ENCODE measurements around the gene TANC1. TPM values are rescaled to one million over a fixed set of nuclear protein-coding genes. Genes with fewer than 3 reads are reported as not detected.

Gene TANC1
- total RNA-seq, 1 donor from 2014 or later: 61.9 TPM

DNA sequence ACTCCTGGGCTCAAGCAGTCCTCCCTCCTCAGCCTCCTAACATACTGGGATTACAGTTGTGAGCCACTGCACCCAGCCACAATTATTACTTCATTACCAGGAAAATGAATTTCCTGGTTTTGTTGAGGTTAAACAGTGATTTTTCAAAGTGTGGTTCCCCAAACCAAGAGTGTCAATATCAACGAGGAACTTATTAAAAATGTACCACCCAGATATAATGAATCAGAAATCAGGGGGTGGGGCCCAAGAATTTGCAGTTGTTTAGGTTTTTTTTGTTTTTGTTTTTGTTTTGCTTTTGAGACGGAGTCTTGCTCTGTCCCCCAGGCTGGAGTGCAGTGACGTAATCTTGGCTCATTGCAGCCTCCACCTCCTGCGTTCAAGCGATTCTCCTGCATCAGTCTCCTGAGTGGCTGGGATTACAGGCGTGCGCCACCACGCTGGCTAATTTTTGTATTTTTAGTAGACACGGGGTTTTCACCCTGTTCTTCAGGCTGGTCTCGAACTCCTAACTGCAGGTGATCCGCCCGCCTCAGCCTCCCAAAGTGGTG, 224.0 kb downstream of the TANC1 start:
- peaks cover 0 to 33% of the 10 kb centered on the region in 2 donors for H3K36me3 ChIP-seq
- no peak for DNase-seq (ENCODE audit: extremely low spot score in 2 of 2)

DNA sequence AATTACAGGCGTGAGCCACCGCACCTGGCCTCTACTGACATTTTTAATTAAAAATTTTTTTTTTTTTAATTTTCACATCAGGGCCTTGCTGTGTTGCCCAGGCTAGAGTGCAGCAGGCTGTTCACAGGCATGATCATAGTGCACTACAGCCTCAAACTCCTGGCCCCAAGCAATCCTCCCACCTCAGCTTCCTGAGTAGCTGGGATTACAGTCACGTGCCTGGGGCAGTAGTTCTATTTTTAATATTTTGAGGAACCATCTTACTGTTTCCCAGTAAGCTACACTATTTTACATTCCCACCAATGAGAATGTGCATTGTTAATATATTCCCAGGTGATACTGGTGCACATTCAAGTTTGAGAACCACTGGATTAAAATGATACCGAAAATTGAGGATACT, 225.4 kb downstream of the TANC1 start:
- no peak for DNase-seq (ENCODE audit: extremely low spot score in 2 of 2)
- no peaks in the 10 kb centered on the region for H3K9me3 ChIP-seq
- H3K4me3 ChIP-seq: no peak overlapping the region
- H3K4me1 ChIP-seq: no peaks in the 10 kb centered on the region
- TF ChIP-seq POLR2A (IDR thresholded peaks at IDR 0.05) (no peak), POLR2AphosphoS5 (IDR thresholded peaks at IDR 0.05; ENCODE audit: insufficient read depth in 1 of 2, low read depth in 1 of 2) (no peak)
- TF ChIP-seq, protein P1, sequence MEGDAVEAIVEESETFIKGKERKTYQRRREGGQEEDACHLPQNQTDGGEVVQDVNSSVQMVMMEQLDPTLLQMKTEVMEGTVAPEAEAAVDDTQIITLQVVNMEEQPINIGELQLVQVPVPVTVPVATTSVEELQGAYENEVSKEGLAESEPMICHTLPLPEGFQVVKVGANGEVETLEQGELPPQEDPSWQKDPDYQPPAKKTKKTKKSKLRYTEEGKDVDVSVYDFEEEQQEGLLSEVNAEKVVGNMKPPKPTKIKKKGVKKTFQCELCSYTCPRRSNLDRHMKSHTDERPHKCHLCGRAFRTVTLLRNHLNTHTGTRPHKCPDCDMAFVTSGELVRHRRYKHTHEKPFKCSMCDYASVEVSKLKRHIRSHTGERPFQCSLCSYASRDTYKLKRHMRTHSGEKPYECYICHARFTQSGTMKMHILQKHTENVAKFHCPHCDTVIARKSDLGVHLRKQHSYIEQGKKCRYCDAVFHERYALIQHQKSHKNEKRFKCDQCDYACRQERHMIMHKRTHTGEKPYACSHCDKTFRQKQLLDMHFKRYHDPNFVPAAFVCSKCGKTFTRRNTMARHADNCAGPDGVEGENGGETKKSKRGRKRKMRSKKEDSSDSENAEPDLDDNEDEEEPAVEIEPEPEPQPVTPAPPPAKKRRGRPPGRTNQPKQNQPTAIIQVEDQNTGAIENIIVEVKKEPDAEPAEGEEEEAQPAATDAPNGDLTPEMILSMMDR (IDR thresholded peaks at IDR 0.05): no peak
- intact Hi-C loops (cut with DNase I): no loop called here
- peaks cover 0 to 45% of the 10 kb centered on the region in 2 donors for H3K36me3 ChIP-seq
- H3K27me3 ChIP-seq: no peaks in the 10 kb centered on the region
- H3K27ac ChIP-seq: no peak overlapping the region

More for the DNA sequence above, 224.0 kb downstream of the TANC1 start:
- Histone ChIP-seq H3K27ac (no peak overlapping the region), H3K4me1 (no peaks in the 10 kb centered on the region), H3K4me3 (no peak overlapping the region), H3K9me3 (no peaks in the 10 kb centered on the region), H3K27me3 (no peaks in the 10 kb centered on the region)
- TF ChIP-seq POLR2AphosphoS5 (IDR thresholded peaks at IDR 0.05; ENCODE audit: insufficient read depth in 1 of 2, low read depth in 1 of 2): no peak
- TF ChIP-seq POLR2A (IDR thresholded peaks at IDR 0.05): no peak
- TF ChIP-seq, protein P1 (IDR thresholded peaks at IDR 0.05): no peak
- intact Hi-C loops (cut with DNase I): no loop called here

DNA sequence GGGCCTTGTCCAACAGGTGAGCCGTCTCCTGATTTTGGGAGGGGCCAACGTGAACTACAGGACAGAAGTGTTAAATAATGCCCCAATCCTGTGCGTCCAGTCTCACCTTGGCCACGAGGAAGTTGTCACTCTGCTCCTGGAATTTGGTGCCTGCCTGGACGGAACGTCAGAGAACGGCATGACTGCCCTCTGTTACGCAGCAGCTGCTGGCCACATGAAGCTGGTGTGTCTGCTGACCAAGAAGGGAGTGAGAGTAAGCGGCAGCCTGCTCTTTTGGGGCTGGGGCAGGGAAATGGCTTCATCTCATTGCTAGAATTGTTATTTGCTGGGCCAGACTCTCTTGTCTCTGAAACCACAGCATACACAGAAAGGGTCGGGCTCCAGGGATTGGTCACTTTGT, 225.8 kb downstream of the TANC1 start:
- intact Hi-C loops (cut with DNase I): no loop called here
- DNase-seq (ENCODE audit: extremely low spot score in 2 of 2): no peak
- TF ChIP-seq POLR2AphosphoS5 (IDR thresholded peaks at IDR 0.05; ENCODE audit: insufficient read depth in 1 of 2, low read depth in 1 of 2) (no peak), POLR2A (IDR thresholded peaks at IDR 0.05) (no peak)
- TF ChIP-seq, protein P1 (IDR thresholded peaks at IDR 0.05): no peak
- no peaks in the 10 kb centered on the region for H3K27me3 ChIP-seq
- no peak overlapping the region for H3K4me3 ChIP-seq
- H3K9me3 ChIP-seq: no peaks in the 10 kb centered on the region
- no peak overlapping the region for H3K27ac ChIP-seq
- H3K4me1 ChIP-seq: no peaks in the 10 kb centered on the region
- peaks cover 0 to 45% of the 10 kb centered on the region in 2 donors for H3K36me3 ChIP-seq

DNA sequence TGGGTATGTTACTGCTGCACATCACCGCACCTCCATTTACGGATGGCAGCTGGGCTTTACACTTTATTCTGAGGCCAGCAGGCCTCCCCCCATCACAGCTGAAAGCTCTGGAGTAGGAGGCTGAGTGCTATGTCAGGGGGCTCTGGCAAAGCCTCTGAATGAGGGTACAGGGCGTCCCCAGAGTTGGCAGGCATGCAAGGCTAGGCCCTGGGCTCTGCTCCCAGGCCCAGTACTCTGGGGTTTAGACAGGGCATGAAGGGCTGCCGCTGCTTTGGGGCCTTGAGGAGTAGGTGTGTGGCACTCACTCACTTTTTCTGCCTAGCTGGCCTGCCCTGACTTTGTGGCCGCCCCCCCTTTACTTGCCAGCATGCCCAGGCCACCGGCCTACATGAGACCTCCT, 227.3 kb downstream of the TANC1 start:
- no peak for DNase-seq (ENCODE audit: extremely low spot score in 2 of 2)
- intact Hi-C loops (cut with DNase I): no loop called here
- Histone ChIP-seq H3K4me1 (no peaks in the 10 kb centered on the region), H3K9me3 (no peaks in the 10 kb centered on the region), H3K36me3 (peaks cover 0 to 45% of the 10 kb centered on the region in 2 donors), H3K27me3 (no peaks in the 10 kb centered on the region), H3K27ac (no peak overlapping the region), H3K4me3 (no peak overlapping the region)
- no peak for TF ChIP-seq POLR2AphosphoS5 (IDR thresholded peaks at IDR 0.05; ENCODE audit: insufficient read depth in 1 of 2, low read depth in 1 of 2)
- TF ChIP-seq, protein P1 (IDR thresholded peaks at IDR 0.05): no peak
- no peak for TF ChIP-seq POLR2A (IDR thresholded peaks at IDR 0.05)

DNA sequence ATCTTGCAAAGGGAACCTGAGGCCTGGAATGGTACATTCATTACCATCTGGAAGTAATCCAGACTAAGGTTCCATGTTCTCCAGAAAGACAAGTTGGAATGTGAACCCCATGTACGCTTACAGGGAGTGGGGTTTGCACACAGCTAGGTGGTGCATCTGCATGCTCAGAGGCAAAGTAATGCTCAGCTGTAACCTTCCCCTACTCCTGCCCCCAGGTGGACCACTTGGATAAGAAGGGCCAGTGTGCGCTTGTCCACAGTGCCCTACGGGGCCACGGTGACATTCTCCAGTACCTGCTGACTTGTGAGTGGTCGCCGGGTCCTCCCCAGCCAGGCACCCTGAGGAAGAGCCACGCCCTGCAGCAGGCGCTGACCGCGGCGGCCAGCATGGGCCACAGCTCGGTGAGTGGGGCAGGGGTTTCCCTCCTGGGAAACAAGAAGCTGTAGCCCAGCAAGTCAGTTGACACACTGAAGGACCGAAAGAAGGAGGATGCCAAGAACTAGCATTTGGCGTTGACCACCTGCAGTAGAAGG, 228.0 kb downstream of the TANC1 start:
- intact Hi-C loops (cut with DNase I): no loop called here
- TF ChIP-seq, protein P1 (IDR thresholded peaks at IDR 0.05): no peak
- TF ChIP-seq POLR2A (IDR thresholded peaks at IDR 0.05) (no peak), POLR2AphosphoS5 (IDR thresholded peaks at IDR 0.05; ENCODE audit: insufficient read depth in 1 of 2, low read depth in 1 of 2) (no peak)
- no peak for DNase-seq (ENCODE audit: extremely low spot score in 2 of 2)
- Histone ChIP-seq H3K4me3 (no peak overlapping the region), H3K27me3 (no peaks in the 10 kb centered on the region), H3K36me3 (peaks cover 0 to 45% of the 10 kb centered on the region in 2 donors), H3K9me3 (no peaks in the 10 kb centered on the region), H3K4me1 (peaks cover under 1% of the 10 kb centered on the region), H3K27ac (no peak overlapping the region)

All from vagina (tissue), 2 donors.